SK-N-SH (cell line): Measurements from ENCODE around the gene MLLT3.

Experiments used
- CTCF ChIP-seq: fragments of 200-600 bp; sonication (generic); IDR thresholded peaks from 2 replicates; pipeline ENCODE4 v1.6.1; 2017; ENCODE audit warnings: antibody characterized with exemption, mild to moderate bottlenecking, moderate library complexity
- EP300 ChIP-seq, 2 experiments: IDR thresholded peaks; 2 replicates each; pipeline versions ENCODE4 v1.4.0 to v1.6.1; 2012; ENCODE audit warnings: borderline replicate concordance in 1 of 2, low read depth in 1 of 2, low read length in 1 of 2
- FOXJ3 ChIP-seq: sonication (generic); formaldehyde crosslinking; IDR thresholded peaks from 2 replicates; pipeline ENCODE4 v1.5.1; 2020; ENCODE audit warnings: mild to moderate bottlenecking, missing genetic modification reagents
- FOXM1 ChIP-seq: IDR thresholded peaks from 2 replicates; pipeline ENCODE4 v1.4.0; 2012; ENCODE audit warnings: low read depth, mild to moderate bottlenecking
- GATA2 ChIP-seq: sonication (generic); formaldehyde crosslinking; IDR thresholded peaks from 2 replicates; pipeline ENCODE4 v1.5.0; 2020; ENCODE audit warnings: mild to moderate bottlenecking, missing genetic modification reagents
- IRF3 ChIP-seq: fragments of 150-350 bp; IDR thresholded peaks from 2 replicates; pipeline ENCODE4 v1.6.1; 2016; ENCODE audit warnings: mild to moderate bottlenecking, low read depth, low read length
- NRF1 ChIP-seq: IDR thresholded peaks from 2 replicates; pipeline ENCODE4 v1.6.1; 2012; ENCODE audit warnings: low read depth, mild to moderate bottlenecking, low read length
- PBX3 ChIP-seq: IDR thresholded peaks from 2 replicates; pipeline ENCODE4; 2012
- POLR2AphosphoS5 ChIP-seq: IDR thresholded peaks from 2 replicates; pipeline ENCODE4 v1.6.1; 2012; ENCODE audit warnings: low read depth, low read length
- REST ChIP-seq: IDR thresholded peaks from 2 replicates; pipeline ENCODE4 v1.6.1; 2012; ENCODE audit warnings: mild to moderate bottlenecking, low read depth, low read length, moderate library complexity
- SIN3A ChIP-seq: IDR thresholded peaks from 2 replicates; pipeline ENCODE4 v1.6.1; 2012; ENCODE audit warnings: low read depth, mild to moderate bottlenecking, low read length, moderate library complexity, borderline replicate concordance
- SMC3 ChIP-seq: IDR thresholded peaks from 2 replicates; pipeline ENCODE4 v1.6.1; 2012; ENCODE audit warnings: low read depth, low read length, improper control_type of control experiment
- TAF1 ChIP-seq: IDR thresholded peaks from 2 replicates; pipeline ENCODE4 v1.6.1; 2012; ENCODE audit warnings: low read depth, mild to moderate bottlenecking, low read length, moderate library complexity, borderline replicate concordance
- USF1 ChIP-seq: IDR thresholded peaks from 2 replicates; pipeline ENCODE4 v1.4.0; 2012; ENCODE audit warnings: low read depth, borderline replicate concordance

GRCh38 chr9:20619487-20620200 lies 2.7 kb downstream of the MLLT3 start:
- TF ChIP-seq PBX3 = no peak
- TF ChIP-seq CTCF = no peak
- no peak for TF ChIP-seq NRF1
- no peak for TF ChIP-seq SIN3A
- TF ChIP-seq IRF3 = no peak
- no peak for TF ChIP-seq FOXJ3 (CRISPR knock-in tag)
- no peak for TF ChIP-seq SMC3
- no peak for TF ChIP-seq USF1
- no peak for TF ChIP-seq EP300 (IDR thresholded peaks at IDR 0.05; ENCODE audit: borderline replicate concordance in 1 of 2, low read depth in 1 of 2, low read length in 1 of 2)
- TF ChIP-seq POLR2AphosphoS5 = no peak
- TF ChIP-seq TAF1 = no peak
- no peak for TF ChIP-seq GATA2 (CRISPR knock-in tag)
- no peak for TF ChIP-seq FOXM1
- TF ChIP-seq REST = no peak
